GM23338 (cell line): Measurements from ENCODE around the gene GRHL3. TPM values are rescaled to one million over a fixed set of nuclear protein-coding genes. Genes with fewer than 3 reads are reported as not detected.
"Not testable (repeated sequence)": the region's sequence is repeated elsewhere in the genome, so short reads cannot be mapped to it uniquely, and the experiment has no call there.

ENCODE experiments used
- ATAC-seq: fragments of 200-7000 bp; cut with Tn5 transposase; 3 replicates; pipeline ENCODE4 v1.9.1; 2020
- DNase-seq: peaks from one replicate; pipeline ENCODE4 v3.0.0-alpha.2; 2015; ENCODE audit warnings: low spot score
- H2AFZ ChIP-seq: fragments of 200-600 bp; sonication (generic); 2 replicates; pipeline ENCODE4 v1.8.0; 2016; ENCODE audit warnings: antibody characterized with exemption, mild to moderate bottlenecking, moderate library complexity
- H3F3A ChIP-seq: fragments of 200-600 bp; sonication (generic); replicated peaks from 2 replicates; pipeline ENCODE4 v1.8.0; 2017; ENCODE audit warnings: antibody characterized with exemption, mixed run types, low read depth
- H3K27ac ChIP-seq: fragments of 200-600 bp; sonication (generic); 2 replicates; pipeline ENCODE4 v1.6.1; 2016; ENCODE audit warnings: low read depth
- H3K27me3 ChIP-seq: fragments of 200-600 bp; sonication (generic); 2 replicates; pipeline ENCODE4 v1.8.0; 2016; ENCODE audit warnings: mild to moderate bottlenecking, mixed run types, moderate library complexity; ENCODE audit not compliant: insufficient read depth
- H3K36me3 ChIP-seq: fragments of 200-600 bp; sonication (generic); 2 replicates; pipeline ENCODE4 v1.8.0; 2016; ENCODE audit warnings: mild to moderate bottlenecking; ENCODE audit not compliant: insufficient read depth
- H3K4me1 ChIP-seq: fragments of 200-600 bp; sonication (generic); 2 replicates; pipeline ENCODE4 v1.8.0; 2016; ENCODE audit warnings: mild to moderate bottlenecking, moderate library complexity; ENCODE audit not compliant: insufficient read depth
- H3K4me2 ChIP-seq: fragments of 200-600 bp; sonication (generic); 2 replicates; pipeline ENCODE4 v1.7.1; 2017; ENCODE audit warnings: mixed run types
- H3K4me3 ChIP-seq: fragments of 200-600 bp; sonication (generic); 2 replicates; pipeline ENCODE4 v1.6.1; 2016; ENCODE audit warnings: mixed run types
- H3K79me2 ChIP-seq: fragments of 200-600 bp; sonication (generic); replicated peaks from 2 replicates; pipeline ENCODE4 v1.8.0; 2017; ENCODE audit warnings: mild to moderate bottlenecking; ENCODE audit not compliant: insufficient read depth
- H3K9me2 ChIP-seq: fragments of 200-600 bp; sonication (generic); 2 replicates; pipeline ENCODE4 v1.8.0; 2017; ENCODE audit not compliant: insufficient read depth
- H4K20me1 ChIP-seq: fragments of 200-600 bp; sonication (generic); replicated peaks from 2 replicates; pipeline ENCODE4 v1.8.0; 2017; ENCODE audit warnings: mild to moderate bottlenecking; ENCODE audit not compliant: insufficient read depth
- H3K27ac Mint-ChIP-seq: 2 replicates; pipeline ENCODE4 v1.8.0; 2020; ENCODE audit warnings: inconsistent platforms, mild to moderate bottlenecking, moderate library complexity, mixed read lengths
- H3K27me3 Mint-ChIP-seq: 3 replicates; pipeline ENCODE4 v1.8.0; 2022; ENCODE audit warnings: low read depth, mild to moderate bottlenecking, moderate library complexity, mixed read lengths, inconsistent platforms; ENCODE audit not compliant: insufficient read depth, poor library complexity
- H3K36me3 Mint-ChIP-seq: 3 replicates; pipeline ENCODE4 v1.8.0; 2021; ENCODE audit warnings: low read depth, mild to moderate bottlenecking, inconsistent platforms, moderate library complexity, mixed read lengths
- H3K4me1 Mint-ChIP-seq: 3 replicates; pipeline ENCODE4 v1.8.0; 2020; ENCODE audit warnings: mild to moderate bottlenecking, inconsistent platforms, mixed read lengths
- H3K4me3 Mint-ChIP-seq: 3 replicates; pipeline ENCODE4 v1.8.0; 2021; ENCODE audit warnings: moderate library complexity, mild to moderate bottlenecking, inconsistent platforms, mixed read lengths
- H3K9me3 Mint-ChIP-seq: 3 replicates; pipeline ENCODE4 v1.8.0; 2020; ENCODE audit warnings: moderate library complexity, mild to moderate bottlenecking, inconsistent platforms, mixed read lengths
- CREB1 ChIP-seq: fragments of 250-450 bp; sonication (Bioruptor Pico); IDR thresholded peaks from 2 replicates; pipeline ENCODE4 v1.5.0; 2020; ENCODE audit warnings: low read depth, mild to moderate bottlenecking, moderate library complexity
- CTCF ChIP-seq, 2 experiments: fragments of 200-600 bp in 1 of 2; sonication (generic) in 1 of 2; conservative IDR thresholded peaks; 2 replicates each; pipeline versions ENCODE4 v1.5.1 to v1.6.1; 2016 to 2017; ENCODE audit warnings: antibody characterized with exemption in 2 of 2, low read depth in 2 of 2, mild to moderate bottlenecking in 2 of 2, moderate library complexity in 1 of 2
- ETS1 ChIP-seq: IDR thresholded peaks from 2 replicates; pipeline ENCODE4 v1.6.1; 2016; ENCODE audit warnings: antibody characterized with exemption
- EZH2phosphoT487 ChIP-seq: fragments of 200-600 bp; sonication (generic); IDR thresholded peaks from one replicate; pipeline ENCODE4 v1.8.1; 2018; ENCODE audit warnings: antibody characterized with exemption; ENCODE audit not compliant: unreplicated experiment
- NANOG ChIP-seq: IDR thresholded peaks from 2 replicates; pipeline ENCODE4 v1.6.1; 2016; ENCODE audit warnings: antibody characterized with exemption, borderline replicate concordance
- POLR2AphosphoS5 ChIP-seq: IDR thresholded peaks from 2 replicates; pipeline ENCODE4 v1.6.1; 2016; ENCODE audit warnings: antibody characterized with exemption, low read depth
- STAT1 ChIP-seq: IDR thresholded peaks from one replicate; pipeline ENCODE4 v1.6.1; 2016; ENCODE audit warnings: antibody characterized with exemption; ENCODE audit not compliant: unreplicated experiment
- polyA plus RNA-seq: library from polyadenylated mRNA; unstranded; fragments of >200 nt; fragmentation: Nextera tagmentation; extraction: Ambion mirVana; gene quantifications from 2 replicates; pipeline ENCODE4 v1.2.1, GENCODE V29; 2016
- total RNA-seq: library from RNA; depleted of rRNA; stranded (reverse); fragments of >200 nt; shearing (Covaris generic); gene quantifications from 2 replicates; pipeline ENCODE4 v1.2.3, GENCODE V29; 2014

The GRHL3 gene
- total and polyA plus RNA-seq, 2 experiments from 2014 or later = 0.78 to 1.1 TPM

GRCh38 chr1:24286246-24287010, 32.7 kb upstream of the GRHL3 start:
- peaks cover 16% of the 10 kb centered on the region for H3K4me1 ChIP-seq
- H3K79me2 ChIP-seq = no peaks in the 10 kb centered on the region
- H3K9me3 Mint-ChIP-seq = no peaks in the 10 kb centered on the region
- H3K4me3 ChIP-seq = no peak overlapping the region
- peak overlapping the region; percentile 85 for H3K27ac ChIP-seq
- DNase-seq (peak; percentile 89), ATAC-seq (peak; percentile 93)
- H3K27me3 ChIP-seq = no peaks in the 10 kb centered on the region
- H3K36me3 Mint-ChIP-seq = no peaks in the 10 kb centered on the region
- H3K4me3 Mint-ChIP-seq = no peak overlapping the region
- peak overlapping the region; percentile 4 for H2AFZ ChIP-seq
- H3F3A ChIP-seq = peaks cover 3% of the 10 kb centered on the region; the same call in 1 of the 2 replicates
- no peaks in the 10 kb centered on the region for H4K20me1 ChIP-seq
- TF ChIP-seq STAT1 (no peak), CTCF (conservative IDR thresholded peaks at IDR 0.05; ENCODE audit: low read depth in 2 of 2) (peak; percentile 16 to 28; a peak in 1 of 4 replicates), NANOG (peak; percentile 96), POLR2AphosphoS5 (no peak), ETS1 (no peak), CREB1 (CRISPR knock-in tag) (peak; percentile 18; the same call in 1 of the 2 replicates)
- H3K4me2 ChIP-seq = no peak overlapping the region; the same call in 1 of the 2 replicates
- no peaks in the 10 kb centered on the region for H3K9me2 ChIP-seq
- H3K36me3 ChIP-seq = no peaks in the 10 kb centered on the region
- peaks cover 16% of the 10 kb centered on the region for H3K4me1 Mint-ChIP-seq
- H3K27ac Mint-ChIP-seq = peak overlapping the region; percentile 80; the same call in 1 of the 2 replicates
- peaks cover 1% of the 10 kb centered on the region for H3K27me3 Mint-ChIP-seq

GRCh38 chr1:24287779-24288178, 31.4 kb upstream of the GRHL3 start:
- not testable (repeated sequence) for H3F3A ChIP-seq, DNase-seq, H3K36me3 ChIP-seq, H3K4me3 Mint-ChIP-seq, H3K27me3 ChIP-seq, H3K27me3 Mint-ChIP-seq, H3K27ac Mint-ChIP-seq, H2AFZ ChIP-seq, H3K36me3 Mint-ChIP-seq, H3K79me2 ChIP-seq, H3K9me2 ChIP-seq, H4K20me1 ChIP-seq, H3K9me3 Mint-ChIP-seq, ATAC-seq, H3K4me3 ChIP-seq, H3K4me2 ChIP-seq
- peaks cover 20% of the 10 kb centered on the region for H3K4me1 Mint-ChIP-seq
- H3K27ac ChIP-seq = peak overlapping the region; percentile 85; the same call in 1 of the 2 replicates
- H3K4me1 ChIP-seq = peaks cover 22% of the 10 kb centered on the region

GRCh38 chr1:24288479-24288878, 30.7 kb upstream of the GRHL3 start:
- H3K9me3 Mint-ChIP-seq = no peaks in the 10 kb centered on the region
- H3K27me3 Mint-ChIP-seq = peaks cover 1% of the 10 kb centered on the region
- Histone ChIP-seq H4K20me1 (no peaks in the 10 kb centered on the region), H3K36me3 (no peaks in the 10 kb centered on the region), H3K4me3 (no peak overlapping the region), H3F3A (peaks cover 3% of the 10 kb centered on the region; the same call in 1 of the 2 replicates), H3K4me1 (peaks cover 22% of the 10 kb centered on the region), H3K27ac (no peak overlapping the region), H2AFZ (no peak overlapping the region), H3K9me2 (no peaks in the 10 kb centered on the region), H3K27me3 (no peaks in the 10 kb centered on the region), H3K79me2 (no peaks in the 10 kb centered on the region), H3K4me2 (no peak overlapping the region)
- TF ChIP-seq EZH2phosphoT487 = no peak
- H3K4me1 Mint-ChIP-seq = peaks cover 20% of the 10 kb centered on the region
- H3K27ac Mint-ChIP-seq = no peak overlapping the region
- no peak for DNase-seq
- no peak for ATAC-seq
- H3K4me3 Mint-ChIP-seq = no peak overlapping the region
- H3K36me3 Mint-ChIP-seq = no peaks in the 10 kb centered on the region
